Smooth muscle cell of the brain vasculature (primary cell): ENCODE results near the gene PMEPA1.

ENCODE experiments used
- DNase-seq: peaks from one replicate; pipeline ENCODE4 v3.0.0-alpha.2; 2012; ENCODE audit warnings: low read depth, low spot score

The PMEPA1 gene, protein sequence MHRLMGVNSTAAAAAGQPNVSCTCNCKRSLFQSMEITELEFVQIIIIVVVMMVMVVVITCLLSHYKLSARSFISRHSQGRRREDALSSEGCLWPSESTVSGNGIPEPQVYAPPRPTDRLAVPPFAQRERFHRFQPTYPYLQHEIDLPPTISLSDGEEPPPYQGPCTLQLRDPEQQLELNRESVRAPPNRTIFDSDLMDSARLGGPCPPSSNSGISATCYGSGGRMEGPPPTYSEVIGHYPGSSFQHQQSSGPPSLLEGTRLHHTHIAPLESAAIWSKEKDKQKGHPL

DNA sequence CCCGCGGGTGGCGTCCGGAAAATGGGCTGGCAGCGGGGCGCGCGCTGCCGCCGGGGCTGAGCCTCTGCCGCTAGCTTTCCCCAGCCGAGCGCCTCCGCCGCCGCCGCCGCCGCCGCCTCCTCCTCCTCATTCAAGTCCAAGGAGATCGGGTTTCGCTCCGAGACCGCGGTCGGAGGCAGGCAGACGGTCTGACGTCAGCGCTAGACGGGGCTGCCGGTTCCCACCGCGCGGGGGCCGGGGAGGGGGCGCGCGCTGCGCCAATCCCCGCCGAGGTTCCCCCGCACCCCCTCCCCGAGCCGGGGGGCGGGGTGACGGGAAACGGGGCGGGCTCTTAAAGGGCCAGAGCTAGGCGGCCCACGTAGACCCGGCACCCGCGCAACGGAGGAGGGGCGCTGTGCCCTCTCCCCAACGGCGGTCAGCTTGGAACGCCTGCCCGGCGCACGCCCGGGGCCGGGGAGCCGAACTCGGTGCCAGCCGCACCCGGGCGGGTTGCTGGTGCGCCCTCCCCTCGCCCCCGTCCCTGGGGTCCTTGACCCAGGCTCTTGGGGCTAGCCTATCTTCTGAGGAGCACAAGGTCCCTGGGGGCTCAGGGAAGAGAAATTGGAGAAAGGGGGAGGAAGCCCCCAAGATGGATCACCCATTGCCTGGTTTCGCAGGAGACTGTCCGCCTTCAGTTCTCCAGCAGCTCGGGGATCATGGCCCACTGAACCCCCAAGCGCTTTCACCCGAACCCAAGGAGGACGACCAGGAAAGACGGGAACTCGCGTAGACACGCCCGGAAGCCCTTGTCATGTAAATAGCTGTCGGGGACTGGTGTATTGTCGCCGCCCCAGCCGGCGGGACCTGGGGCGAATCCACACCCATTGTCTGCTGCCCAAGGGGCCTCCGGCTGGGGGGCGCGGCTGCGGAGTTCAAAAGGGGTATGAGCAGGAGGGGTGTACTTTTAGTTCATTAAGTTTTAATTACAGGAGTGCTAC, at the start of gene PMEPA1:
Gene PMEPA1 (minus strand): TSS at position 193 of the 977 bp plus-strand sequence. CDS start 433 bp downstream, outside the sequence.
- DNase-seq, result peak; percentile 88

DNA sequence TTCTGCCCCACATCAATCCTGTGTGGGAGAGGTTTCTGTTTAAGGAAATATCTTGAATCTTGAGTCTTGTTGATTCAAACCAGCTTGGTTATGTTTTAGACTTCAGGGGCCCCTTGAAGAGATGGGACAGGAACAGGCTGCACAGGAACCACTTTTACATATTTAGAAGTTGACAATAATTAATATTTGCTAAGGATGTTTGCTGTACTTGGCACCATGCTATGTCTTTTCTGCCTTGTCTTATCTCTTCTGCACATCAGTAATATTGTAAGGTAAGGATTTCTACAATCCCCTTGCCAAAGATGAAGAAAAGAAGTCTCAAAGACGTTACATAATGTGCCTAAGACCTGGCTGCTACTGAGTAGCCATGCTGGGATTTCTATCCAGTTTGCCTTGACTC, 48.0 kb upstream of the PMEPA1 start:
- no peak for DNase-seq

DNA sequence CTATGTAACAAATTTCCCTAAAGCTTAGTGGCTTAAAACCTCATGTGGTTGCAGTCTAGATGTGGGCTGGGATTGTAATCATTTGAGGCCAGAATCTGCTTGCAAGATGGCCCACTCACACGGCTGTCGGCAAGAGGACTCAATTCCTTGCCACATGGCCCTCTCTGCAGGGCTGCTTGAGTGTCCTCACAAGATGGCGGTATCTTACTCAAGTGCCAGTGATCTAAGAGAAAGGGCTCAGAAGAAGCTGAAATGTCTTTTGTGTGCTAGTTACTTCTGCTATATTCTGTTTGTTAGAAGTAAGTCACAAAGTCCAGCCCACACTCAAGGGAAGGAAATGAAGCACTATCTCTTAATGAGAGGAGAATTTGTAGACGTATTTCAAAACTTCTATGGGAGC, 47.1 kb upstream of the PMEPA1 start:
- no peak for DNase-seq

DNA sequence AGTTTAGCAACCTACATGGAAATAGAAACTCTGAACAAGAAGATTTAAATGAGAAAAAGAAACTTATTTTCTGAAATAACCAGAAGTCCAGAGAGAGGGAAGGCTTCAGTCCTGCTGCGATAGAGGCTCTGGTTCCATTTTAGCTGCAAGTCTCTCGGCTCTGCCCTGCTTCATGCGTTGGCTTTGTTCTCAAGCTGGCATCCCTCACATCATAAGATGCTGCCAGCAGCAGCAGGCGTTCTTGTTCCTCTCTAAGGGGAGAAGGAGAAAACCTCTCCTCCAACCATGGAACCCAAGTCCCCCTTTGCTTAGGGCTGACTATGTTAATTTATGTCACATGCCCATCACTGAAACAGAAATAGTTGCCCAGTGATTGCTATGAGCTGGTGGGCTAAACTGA, 46.4 kb upstream of the PMEPA1 start:
- no peak for DNase-seq

DNA sequence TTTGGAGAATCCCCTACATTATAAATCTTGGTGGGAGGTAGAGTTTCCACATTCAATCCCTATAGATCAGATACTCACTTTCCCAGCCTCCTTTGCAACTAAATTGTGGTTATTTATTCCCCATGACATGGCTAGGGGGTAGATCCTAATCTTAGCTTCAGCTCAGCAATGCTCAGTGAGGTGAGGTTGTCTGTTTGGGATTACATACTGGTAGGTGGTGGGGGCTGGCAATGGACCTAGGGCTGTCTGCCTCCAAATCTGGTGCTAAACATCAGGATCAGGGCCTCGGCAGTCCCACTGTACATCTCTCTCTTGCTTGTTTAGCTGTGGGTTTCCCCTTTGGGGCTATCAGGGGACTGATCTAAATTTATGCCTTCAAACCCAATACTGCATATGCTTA, 45.8 kb upstream of the PMEPA1 start:
- no peak for DNase-seq

DNA sequence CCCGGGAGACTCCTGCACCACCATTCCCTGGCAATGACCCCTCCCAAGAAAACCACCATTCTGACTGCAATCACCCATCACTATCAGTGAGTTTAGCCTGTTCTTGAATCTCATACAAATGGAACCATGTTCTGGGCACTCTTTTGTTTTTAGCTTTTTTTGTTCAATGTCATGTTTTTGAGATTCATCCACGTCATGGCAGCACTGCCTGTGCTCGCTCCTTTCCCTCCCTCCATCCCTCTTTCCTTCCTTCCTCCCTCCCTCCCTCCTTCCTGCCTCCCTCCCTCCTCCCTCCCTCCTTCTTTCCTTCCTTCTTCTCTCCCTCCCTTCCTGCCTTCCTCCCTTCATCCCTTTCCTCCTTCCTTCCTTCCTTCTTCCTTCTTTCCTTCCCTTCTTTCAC, 44.4 kb upstream of the PMEPA1 start:
- DNase-seq, result no peak

DNA sequence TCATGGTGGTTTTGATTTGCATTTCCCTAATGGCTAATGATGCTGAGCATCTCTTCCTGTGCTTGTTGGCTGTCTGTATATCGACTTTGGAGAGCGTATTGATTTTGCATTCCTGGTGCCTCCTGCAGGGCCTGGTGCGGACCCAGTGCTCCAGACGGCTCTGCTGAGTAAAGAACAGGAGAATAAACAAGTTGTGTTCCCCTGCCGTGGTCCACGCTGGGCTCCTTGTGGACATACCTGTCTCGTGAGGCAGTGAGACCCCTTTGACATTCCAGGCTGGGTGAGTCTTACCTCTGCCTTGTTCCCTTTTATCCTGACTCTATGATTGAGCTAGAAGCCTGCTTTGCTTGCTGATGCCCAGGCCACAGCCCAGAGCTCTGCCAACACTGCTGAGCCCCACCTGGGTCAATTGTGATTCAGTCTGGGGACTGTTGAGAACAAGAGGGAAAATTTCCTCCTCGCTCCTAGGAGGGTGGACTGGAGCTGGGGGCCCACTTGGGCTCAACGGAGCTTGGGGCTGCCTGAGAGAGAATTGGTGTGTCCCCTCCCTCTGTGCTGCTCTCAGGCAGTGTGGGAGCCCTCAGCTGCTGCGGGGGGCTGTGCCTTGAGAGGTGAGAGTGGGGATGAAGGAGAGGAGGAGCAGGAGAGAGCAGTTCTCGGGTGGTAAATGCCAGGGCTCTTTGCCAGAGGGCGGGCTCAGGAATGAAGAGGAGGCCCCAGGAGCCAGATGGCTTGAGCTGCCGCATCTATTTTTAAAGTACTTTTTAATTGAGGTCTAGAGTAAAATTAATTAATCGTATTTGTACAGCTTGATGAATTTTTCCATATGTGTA, 43.7 kb upstream of the PMEPA1 start:
- DNase-seq, result no peak

DNA sequence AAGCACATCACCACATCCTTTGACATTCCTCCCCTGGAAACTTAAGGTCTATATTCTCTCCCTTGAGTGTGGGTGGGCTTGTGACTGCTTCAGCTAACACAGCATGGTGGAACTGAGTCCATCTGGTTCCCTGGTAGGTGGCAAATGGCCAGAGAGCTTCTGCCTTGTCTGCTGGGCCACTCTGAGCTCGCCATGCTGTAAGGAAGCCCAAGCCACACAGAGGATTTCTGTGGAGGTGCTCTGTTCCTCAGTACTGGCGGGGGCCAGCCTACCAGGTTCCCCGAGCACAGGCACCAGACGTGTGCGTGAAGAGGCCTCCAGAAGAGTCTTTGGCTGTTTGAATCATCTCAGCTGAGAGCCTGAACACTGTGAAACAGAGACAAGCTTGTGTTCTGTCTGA, 41.6 kb upstream of the PMEPA1 start:
- no peak for DNase-seq

DNA sequence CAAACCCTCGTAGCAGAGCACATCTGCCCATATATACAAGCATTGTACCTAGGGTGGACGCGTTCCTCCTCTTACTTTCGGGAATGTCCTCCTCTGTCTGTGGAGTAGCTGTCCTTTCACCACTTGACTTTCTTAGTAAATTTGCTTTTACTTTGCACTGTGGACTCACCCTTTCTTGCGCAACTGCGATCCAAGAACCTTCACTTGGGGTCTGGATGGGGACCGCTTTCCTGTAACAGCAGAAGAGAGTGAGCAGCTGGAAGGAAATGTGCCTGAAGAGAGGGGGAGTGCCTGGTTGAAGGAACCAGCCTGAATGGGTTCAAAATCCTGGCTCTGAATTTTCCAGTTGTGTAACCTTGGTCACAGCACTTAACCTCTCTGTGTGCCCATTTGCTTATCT, 40.1 kb upstream of the PMEPA1 start:
- no peak for DNase-seq

DNA sequence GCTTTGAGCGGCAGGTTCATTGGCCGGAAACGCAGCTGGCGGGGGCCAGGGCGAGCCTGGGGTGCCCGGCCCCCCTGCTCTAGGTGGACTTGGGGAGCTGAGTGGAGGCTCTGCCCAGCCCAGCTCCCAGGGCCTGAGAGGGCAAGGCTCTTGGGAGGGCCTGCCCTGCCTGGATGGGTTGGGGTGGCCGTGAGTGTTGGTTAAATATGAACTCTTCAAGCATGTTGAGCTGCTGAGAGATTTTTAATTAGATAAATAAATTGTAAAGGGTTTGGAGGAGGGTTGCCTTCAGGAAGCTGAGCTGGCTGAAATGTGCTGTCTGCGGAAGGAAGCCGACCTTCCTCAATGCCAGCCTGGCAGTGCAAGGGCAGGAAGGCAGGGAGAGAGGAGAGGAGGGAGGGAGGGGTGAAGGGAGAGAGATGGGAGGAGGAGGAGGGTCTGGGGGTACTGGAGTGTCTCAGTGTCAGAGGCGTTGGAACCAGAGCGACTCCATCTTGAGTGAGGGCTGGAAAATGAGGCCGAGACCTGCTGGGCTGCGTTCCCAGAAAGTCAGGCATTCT, 39.4 kb upstream of the PMEPA1 start:
- no peak for DNase-seq

DNA sequence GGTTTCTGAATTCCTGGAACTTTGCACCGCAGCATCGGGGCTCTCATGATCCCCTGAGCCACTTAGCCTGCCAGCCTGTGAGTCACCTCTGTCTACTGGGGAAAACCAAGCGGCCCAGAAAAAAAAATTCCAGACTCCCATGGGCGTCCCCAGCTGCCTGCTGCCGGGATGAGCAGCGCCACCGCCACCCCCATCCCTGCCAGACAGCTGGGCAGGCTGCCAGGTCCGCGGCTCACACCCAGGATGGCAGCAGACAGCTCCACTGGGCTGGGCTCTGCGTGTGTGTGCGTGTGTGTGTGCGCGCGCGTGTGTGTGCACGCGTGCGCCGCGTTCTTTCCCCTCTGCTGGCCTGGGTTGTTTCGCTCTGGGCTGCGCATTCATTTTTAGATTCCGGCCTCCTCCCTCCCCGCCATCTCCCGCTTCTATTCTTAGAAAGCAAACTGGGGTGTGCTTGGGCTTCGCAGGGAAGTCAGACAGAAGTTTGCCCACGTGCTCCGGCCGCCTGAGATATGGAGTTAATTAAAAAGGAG, 38.9 kb upstream of the PMEPA1 start:
- no peak for DNase-seq

DNA sequence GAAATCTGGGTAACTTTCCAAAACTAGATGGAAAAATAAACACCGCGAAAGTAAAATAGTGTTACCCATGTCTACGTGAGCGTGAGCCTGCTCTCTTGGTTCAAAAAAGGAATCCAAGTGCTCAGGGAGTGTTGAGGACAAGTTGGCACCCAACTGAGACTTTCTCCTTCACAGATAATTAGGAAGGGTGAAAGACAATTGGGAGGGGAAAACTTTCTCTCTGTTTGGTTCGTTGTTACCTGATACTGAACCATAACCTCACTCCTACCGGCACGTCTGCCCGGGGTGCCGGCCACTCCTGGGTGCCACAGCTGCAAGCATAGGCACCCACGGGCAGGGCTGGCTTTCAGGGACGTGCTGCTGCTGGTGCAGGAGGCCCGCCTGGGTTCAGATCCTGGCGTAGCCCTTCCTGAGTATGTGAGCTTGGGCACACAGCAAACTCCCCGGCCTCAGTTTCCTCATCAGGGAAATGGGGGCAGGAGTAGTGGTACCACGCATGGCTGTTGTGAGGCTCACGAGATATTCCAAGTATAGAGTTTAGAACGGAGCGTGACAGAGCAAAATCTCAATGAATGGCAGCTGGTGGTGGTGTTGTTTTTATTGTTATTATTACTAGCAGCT, 38.2 kb upstream of the PMEPA1 start:
- DNase-seq, result no peak

DNA sequence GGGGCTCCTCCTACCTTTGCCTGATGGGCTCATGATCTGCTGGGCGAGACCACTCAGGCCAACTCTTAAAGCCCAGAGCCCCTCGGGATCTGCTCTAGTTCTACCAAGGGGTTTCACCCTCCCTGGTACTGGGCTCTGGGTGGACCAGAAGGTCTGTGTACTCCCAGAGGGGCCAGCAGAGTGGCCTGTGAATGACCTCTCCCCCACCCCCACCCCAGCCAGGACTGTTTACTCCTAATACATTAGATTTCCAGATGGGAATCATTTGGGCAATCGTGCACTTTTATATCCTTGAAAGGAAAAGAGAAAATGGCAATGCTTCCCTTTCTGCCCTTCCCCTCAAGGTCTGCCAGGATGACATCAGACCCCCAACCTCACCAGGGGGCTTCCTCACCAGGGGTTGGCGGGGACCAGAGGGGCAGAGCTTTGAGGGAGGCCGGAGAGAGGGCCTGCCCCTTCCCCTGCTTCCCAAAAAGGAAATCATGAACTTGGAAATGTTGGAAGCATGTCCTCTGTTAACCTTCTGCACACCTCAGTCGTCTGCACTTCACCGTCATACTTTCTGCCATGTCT, 37.1 kb upstream of the PMEPA1 start:
- no peak for DNase-seq

DNA sequence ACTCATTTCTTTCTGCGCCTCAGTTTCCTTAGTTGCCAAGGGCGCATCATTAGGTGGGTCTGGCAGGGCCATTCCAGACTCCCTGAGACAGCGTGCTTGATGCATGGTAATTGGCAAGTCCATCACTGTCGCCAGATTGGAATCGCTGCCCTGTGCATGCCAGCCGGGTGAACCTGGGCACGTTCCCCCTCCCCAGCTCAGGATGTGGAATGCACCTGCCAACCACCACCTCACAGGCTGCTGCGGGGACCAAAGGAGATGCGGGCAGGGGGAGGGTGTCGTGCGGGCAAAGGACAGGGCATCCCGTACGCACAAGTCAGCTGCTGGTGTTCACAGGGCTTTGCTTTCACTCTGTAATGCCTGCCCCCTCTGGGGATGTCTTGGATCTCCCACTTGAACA, 36.4 kb upstream of the PMEPA1 start:
- no peak for DNase-seq

DNA sequence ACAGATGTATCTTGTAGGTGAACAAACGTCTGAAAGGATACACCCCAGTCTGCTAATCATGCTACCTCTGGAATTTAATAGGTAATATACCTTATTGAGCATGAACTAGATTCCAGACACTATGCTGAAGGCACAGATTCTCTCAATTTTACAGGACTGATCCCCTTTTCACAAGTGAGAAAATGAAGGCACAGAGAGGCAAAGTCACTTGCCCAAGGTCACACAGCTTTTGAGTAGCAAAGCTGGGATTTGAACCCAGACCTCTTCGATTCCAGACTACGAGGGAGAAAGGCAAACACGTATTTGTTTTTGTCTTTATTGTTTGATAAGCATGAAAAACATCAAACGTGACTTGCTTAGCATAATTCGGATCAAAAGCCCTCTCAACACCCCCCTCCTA, 34.4 kb upstream of the PMEPA1 start:
- DNase-seq, result no peak

DNA sequence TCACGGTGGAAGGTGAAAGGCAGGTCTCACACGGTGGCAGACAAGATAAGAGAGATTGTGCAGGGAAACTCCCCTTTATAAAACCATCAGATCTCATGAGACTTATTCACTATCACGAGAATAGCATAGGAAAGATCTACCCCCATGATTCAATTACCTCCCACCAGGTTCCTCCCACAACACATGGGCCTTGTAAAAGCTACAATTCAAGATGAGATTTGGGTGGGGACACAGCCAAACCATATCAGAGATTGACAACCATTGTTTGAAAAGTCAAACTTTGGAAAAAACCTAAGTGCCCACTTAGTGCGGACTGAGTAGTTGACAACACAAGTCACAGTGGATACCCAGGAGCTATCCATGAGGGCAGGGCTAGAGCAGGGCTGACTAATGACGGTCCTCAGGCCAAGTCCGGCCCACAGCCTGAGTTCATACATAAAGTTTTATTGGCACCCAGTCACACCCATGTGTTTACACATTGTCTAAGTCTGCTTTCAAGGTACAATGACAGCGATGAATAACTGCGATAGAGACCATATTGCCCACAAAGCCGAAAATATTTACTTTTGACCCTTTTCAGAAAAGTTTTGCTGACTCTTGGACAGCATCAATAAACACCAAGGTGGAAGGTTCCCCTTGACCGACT, 33.8 kb upstream of the PMEPA1 start:
- DNase-seq, result no peak

DNA sequence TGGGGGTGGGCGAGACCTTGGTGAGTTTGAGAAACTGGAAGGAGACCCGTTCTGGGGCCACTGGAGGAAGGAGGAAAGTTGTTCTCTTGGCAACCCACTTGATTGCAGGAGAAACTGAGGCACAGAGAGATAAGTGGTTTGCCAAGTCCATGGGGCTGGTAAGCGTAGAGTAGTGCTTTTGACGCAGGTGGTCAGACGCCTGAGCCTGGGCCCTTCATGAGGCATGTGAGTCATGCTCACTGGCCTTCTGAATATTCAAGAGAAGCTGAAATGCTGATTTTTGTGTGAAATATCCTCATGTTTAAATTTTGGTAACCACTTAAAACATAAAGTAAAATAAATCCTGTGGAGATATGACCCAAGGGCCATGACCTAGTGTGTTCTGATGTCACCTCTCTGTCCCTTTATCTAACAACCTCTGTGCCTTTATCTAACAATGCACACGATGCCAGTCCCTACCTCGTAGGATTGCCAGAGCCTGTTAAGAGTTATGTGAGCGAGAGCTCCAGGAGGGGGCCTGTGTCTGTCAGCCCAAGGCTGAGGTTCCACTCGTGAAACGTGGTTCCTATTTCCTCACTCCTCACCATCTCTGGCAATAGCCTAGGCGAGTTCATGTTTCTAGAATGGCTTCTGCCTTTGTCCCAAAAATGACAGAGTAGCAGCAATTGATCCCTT, 32.8 kb upstream of the PMEPA1 start:
- DNase-seq, result no peak

DNA sequence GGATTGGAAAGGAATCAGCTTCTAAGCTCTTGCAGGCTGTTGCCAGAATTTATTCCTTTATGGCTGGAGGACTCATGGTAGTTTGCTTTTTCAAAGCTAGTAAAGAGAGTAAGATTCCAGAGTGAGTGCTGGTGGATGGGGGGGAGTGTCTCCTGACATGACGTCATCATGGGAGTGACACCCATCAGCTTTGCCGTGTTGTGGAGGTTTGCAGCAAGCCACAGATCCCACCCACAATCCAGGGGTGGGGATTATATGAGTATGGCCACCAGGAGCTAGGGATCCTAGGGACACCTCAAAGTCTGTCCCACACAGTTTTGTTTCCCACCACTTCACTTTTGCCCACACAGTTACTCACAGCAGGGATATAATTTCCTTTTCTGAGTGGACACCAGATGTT, 28.7 kb upstream of the PMEPA1 start:
- DNase-seq, result no peak

DNA sequence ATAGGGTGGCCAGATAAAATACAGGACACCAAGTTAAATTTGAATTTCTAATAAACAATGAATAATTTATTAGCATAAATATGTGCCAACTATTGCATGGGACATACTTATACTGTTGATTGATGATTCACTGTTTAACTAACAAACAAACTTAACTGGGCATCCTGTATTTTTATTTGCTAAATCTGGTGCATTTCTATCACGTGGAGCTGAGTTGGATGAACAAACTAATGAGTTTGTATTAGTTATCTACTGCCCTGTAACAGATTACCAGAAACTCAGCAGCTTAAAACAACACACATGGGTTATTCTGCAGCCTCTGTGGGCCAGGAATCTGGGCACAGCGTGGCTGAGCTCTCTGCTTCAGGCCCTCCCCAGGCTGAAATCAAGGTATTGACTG, 28.2 kb upstream of the PMEPA1 start:
- no peak for DNase-seq

DNA sequence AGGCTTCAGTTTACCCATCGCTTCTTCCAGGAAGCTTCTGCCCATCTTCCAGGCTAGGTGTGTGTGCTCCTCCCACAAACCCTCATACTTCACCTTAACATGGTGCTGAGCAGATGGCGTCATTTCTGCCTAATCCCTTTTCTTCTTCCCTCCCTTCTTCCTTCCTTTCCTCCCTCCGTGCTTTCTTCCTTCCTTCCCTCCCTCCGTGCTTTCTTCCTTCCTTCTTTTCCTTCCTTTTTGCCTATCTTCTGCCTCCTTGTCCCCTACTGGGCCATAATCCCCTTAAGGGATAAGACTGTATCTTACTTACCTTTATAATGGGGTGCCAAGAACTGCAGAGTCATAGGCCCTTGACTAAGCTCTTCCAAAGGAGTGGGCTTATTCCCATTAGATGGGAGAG, 27.5 kb upstream of the PMEPA1 start:
- no peak for DNase-seq
